HL-60 (cell line): ENCODE data around the gene DLG5.

Source experiments
- GABPA ChIP-seq: IDR thresholded peaks from 2 replicates; pipeline ENCODE4 v1.6.1; 2012; ENCODE audit warnings: low read depth
- POLR2AphosphoS5 ChIP-seq: IDR thresholded peaks from 2 replicates; pipeline ENCODE4 v1.6.1; 2012; ENCODE audit warnings: low read depth
- REST ChIP-seq: IDR thresholded peaks from 2 replicates; pipeline ENCODE4 v1.6.1; 2012; ENCODE audit warnings: low read depth; ENCODE audit not compliant: insufficient replicate concordance
- TF ChIP-seq, protein P1 (sequence below): IDR thresholded peaks from one replicate; pipeline ENCODE4 v1.5.1; 2011; ENCODE audit warnings: low read length, control low read depth, inconsistent platforms; ENCODE audit not compliant: insufficient read depth

DNA sequence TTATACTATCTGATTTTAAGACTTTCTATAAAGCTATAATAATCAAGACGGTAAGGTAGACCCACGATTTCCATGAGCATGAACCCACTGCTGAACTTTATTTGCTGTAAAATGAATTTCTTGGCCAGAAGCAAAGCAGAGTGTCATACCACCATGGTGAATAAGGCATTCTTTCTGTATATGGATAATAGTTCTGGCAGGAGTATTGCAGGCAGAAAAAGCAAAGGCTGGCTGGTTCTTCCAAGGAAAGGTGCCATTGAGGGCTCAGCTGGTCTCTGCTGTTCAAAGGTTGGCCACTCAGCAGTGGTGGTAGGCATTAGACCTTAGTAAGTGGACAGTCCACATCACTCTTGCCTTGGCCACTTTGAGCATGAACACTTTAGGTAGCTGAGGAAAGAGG lies 184.8 kb downstream of the DLG5 start:
- TF ChIP-seq, protein P1, sequence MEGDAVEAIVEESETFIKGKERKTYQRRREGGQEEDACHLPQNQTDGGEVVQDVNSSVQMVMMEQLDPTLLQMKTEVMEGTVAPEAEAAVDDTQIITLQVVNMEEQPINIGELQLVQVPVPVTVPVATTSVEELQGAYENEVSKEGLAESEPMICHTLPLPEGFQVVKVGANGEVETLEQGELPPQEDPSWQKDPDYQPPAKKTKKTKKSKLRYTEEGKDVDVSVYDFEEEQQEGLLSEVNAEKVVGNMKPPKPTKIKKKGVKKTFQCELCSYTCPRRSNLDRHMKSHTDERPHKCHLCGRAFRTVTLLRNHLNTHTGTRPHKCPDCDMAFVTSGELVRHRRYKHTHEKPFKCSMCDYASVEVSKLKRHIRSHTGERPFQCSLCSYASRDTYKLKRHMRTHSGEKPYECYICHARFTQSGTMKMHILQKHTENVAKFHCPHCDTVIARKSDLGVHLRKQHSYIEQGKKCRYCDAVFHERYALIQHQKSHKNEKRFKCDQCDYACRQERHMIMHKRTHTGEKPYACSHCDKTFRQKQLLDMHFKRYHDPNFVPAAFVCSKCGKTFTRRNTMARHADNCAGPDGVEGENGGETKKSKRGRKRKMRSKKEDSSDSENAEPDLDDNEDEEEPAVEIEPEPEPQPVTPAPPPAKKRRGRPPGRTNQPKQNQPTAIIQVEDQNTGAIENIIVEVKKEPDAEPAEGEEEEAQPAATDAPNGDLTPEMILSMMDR = no peak
- TF ChIP-seq POLR2AphosphoS5 (no peak), REST (no peak), GABPA (no peak)
